Immature natural killer cell (primary cell): Measurements from ENCODE around the gene CNTD1. TPM values are rescaled to one million over a fixed set of nuclear protein-coding genes. Genes with fewer than 3 reads are reported as not detected.
"Not testable (repeated sequence)": the region's sequence is repeated elsewhere in the genome, so short reads cannot be mapped to it uniquely, and the experiment has no call there.

Source experiments
- DNase-seq, 3 donors: peaks; one replicate each; pipeline ENCODE4 v3.0.0; 2022; ENCODE audit warnings: mixed read lengths in 1 of 3
- H3K27ac Mint-ChIP-seq, 6 donors: one replicate each; pipeline ENCODE4 v1.8.0; 2020; ENCODE audit warnings: mixed read lengths in 6 of 6, mild to moderate bottlenecking in 5 of 6, inconsistent platforms in 4 of 6, moderate library complexity in 3 of 6
- H3K27me3 Mint-ChIP-seq, 3 donors: one replicate each; pipeline ENCODE4 v1.8.0; 2020 to 2021; ENCODE audit warnings: low read depth in 3 of 3, mild to moderate bottlenecking in 3 of 3, mixed read lengths in 3 of 3, moderate library complexity in 3 of 3, inconsistent platforms in 1 of 3
- H3K36me3 Mint-ChIP-seq, 3 donors: one replicate each; pipeline ENCODE4 v1.8.0; 2020; ENCODE audit warnings: mixed read lengths in 3 of 3, inconsistent platforms in 2 of 3, mild to moderate bottlenecking in 2 of 3
- H3K4me1 Mint-ChIP-seq, 2 donors: one replicate each; pipeline ENCODE4 v1.8.0; 2020; ENCODE audit warnings: inconsistent platforms in 2 of 2, mild to moderate bottlenecking in 2 of 2, mixed read lengths in 2 of 2, moderate library complexity in 1 of 2
- H3K4me3 Mint-ChIP-seq, 5 donors: one replicate each; pipeline ENCODE4 v1.8.0; 2020; ENCODE audit warnings: mild to moderate bottlenecking in 5 of 5, mixed read lengths in 5 of 5, inconsistent platforms in 3 of 5, moderate library complexity in 3 of 5
- H3K9me3 Mint-ChIP-seq, 6 donors: one replicate each; pipeline ENCODE4 v1.8.0; 2020; ENCODE audit warnings: mild to moderate bottlenecking in 6 of 6, mixed read lengths in 6 of 6, inconsistent platforms in 4 of 6, moderate library complexity in 3 of 6
- polyA plus RNA-seq, 3 donors: library from polyadenylated mRNA; unstranded; fragments of 300-500 nt; fragmentation: Illumina TruSeq; gene quantifications; one replicate each; pipeline ENCODE4 v1.2.3, GENCODE V29; 2021

CNTD1 gene
- polyA plus RNA-seq, 3 donors from 2014 or later: 0.10 to 0.40 TPM; not detected in 1

DNA sequence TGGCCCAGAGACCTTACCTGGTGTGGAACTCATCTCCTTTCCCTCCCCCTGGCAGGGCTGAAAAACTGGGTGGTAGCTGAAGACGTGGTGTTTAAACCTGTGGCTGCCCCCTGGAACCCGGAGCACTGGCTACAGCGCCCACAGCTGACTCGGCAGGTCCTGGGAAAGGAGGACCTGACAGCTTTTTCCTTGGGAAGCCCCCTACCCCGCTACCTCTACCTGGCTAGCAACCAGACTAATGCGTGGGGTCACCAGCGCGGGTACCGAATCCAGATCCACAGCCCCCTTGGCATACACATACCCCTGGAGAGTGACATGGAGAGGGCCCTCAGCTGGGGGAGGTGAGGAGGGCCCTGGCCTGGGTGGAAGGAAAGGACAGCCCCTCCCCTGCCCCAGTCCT lies 50.4 kb downstream of the CNTD1 start:
- DNase-seq: no peak
- H3K9me3 Mint-ChIP-seq: no peaks in the 10 kb centered on the region
- H3K27ac Mint-ChIP-seq: no peak overlapping the region
- peaks cover 0 to 5% (median 1%) of the 10 kb centered on the region in 3 donors for H3K27me3 Mint-ChIP-seq
- H3K36me3 Mint-ChIP-seq: peaks cover 0 to 5% (median 0%) of the 10 kb centered on the region in 3 donors
- peaks cover 8 to 22% of the 10 kb centered on the region in 2 donors for H3K4me1 Mint-ChIP-seq
- H3K4me3 Mint-ChIP-seq: no peak overlapping the region

DNA sequence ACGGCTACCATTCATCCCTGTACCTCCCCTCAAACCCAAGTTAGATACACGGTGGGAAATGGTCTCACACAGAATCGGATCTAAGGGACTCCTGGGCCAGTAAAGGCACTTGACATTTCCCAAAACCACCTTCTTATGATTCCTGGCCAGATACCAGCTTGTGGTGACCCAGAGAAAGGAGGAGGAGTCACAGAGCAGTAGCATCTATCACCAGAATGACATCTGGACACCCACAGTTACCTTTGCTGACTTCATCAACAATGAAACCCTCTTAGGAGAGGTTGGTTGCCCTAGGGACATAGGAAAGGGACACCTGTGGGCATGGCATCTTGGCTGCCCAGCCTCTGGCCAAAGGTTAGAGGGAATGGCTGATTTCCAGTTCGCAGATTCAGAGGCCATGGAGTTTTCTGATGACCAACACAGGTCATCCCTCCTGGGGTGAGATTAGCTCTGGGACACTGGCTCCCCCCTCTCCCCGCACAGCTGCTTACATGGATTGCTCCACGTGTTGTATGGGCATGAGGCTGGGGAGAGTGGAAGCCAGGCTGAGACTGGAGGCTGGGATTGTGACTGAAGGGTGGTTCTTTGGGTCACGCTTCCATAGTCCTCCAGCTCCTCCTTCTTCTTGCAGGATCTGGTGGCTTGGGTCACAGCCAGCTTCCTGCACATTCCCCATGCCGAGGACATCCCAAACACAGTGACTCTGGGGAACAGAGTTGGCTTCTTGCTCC lies 51.0 kb downstream of the CNTD1 start:
- Mint-ChIP-seq H3K4me3 (no peak overlapping the region), H3K27ac (no peak overlapping the region), H3K27me3 (peaks cover 0 to 5% (median 1%) of the 10 kb centered on the region in 3 donors), H3K9me3 (no peaks in the 10 kb centered on the region), H3K4me1 (peaks cover 8 to 22% of the 10 kb centered on the region in 2 donors), H3K36me3 (no peaks in the 10 kb centered on the region)
- DNase-seq: no peak

DNA sequence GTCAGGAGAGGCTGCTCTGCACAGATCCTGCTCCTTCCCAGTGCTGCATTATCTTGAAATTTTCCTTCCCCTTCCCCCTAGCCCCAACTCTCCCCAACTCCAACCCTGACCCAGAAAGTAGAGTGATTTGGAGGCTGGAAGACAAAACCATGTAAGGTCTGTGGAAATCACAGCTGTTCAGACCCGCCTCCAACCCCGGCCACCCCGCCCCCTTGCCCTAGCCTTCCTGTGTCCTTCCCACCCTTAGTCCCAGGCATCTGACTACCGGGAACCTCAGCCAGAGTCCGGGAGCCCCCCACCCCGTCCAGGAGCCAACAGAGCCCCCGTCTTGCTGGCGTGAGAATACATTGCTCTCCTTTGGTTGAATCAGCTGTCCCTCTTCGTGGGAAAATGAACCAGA lies 52.3 kb downstream of the CNTD1 start, which contains the start of gene AOC3:
Gene AOC3, plus strand, starts transcription at position 246 of the 400 bp plus-strand sequence. Its CDS starts 145 bp downstream, at position 391.
- H3K27ac Mint-ChIP-seq: peak within 1 kb of the TSS in 2 of 6 donors; percentile 16 to 47
- H3K9me3 Mint-ChIP-seq: no peaks in the 10 kb centered on the region
- no peak within 1 kb of the TSS for H3K4me3 Mint-ChIP-seq
- no peaks in the 10 kb centered on the region for H3K36me3 Mint-ChIP-seq
- peaks cover 4 to 15% of the 10 kb centered on the region in 2 donors for H3K4me1 Mint-ChIP-seq
- no peak for DNase-seq
- peaks cover 0 to 5% (median 1%) of the 10 kb centered on the region in 3 donors for H3K27me3 Mint-ChIP-seq

DNA sequence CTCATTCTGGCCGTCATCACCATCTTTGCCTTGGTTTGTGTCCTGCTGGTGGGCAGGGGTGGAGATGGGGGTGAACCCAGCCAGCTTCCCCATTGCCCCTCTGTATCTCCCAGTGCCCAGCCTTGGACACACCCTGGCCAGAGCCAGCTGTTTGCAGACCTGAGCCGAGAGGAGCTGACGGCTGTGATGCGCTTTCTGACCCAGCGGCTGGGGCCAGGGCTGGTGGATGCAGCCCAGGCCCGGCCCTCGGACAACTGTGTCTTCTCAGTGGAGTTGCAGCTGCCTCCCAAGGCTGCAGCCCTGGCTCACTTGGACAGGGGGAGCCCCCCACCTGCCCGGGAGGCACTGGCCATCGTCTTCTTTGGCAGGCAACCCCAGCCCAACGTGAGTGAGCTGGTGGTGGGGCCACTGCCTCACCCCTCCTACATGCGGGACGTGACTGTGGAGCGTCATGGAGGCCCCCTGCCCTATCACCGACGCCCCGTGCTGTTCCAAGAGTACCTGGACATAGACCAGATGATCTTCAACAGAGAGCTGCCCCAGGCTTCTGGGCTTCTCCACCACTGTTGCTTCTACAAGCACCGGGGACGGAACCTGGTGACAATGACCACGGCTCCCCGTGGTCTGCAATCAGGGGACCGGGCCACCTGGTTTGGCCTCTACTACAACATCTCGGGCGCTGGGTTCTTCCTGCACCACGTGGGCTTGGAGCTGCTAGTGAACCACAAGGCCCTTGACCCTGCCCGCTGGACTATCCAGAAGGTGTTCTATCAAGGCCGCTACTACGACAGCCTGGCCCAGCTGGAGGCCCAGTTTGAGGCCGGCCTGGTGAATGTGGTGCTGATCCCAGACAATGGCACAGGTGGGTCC lies 52.9 kb downstream of the CNTD1 start:
- DNase-seq, H3K27ac Mint-ChIP-seq, H3K27me3 Mint-ChIP-seq, H3K4me1 Mint-ChIP-seq, H3K4me3 Mint-ChIP-seq, H3K9me3 Mint-ChIP-seq, H3K36me3 Mint-ChIP-seq: not testable (repeated sequence)

DNA sequence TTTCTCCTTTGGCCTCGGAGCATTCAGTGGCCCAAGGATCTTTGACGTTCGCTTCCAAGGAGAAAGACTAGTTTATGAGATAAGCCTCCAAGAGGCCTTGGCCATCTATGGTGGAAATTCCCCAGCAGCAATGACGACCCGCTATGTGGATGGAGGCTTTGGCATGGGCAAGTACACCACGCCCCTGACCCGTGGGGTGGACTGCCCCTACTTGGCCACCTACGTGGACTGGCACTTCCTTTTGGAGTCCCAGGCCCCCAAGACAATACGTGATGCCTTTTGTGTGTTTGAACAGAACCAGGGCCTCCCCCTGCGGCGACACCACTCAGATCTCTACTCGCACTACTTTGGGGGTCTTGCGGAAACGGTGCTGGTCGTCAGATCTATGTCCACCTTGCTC lies 53.7 kb downstream of the CNTD1 start:
- DNase-seq: no peak
- H3K27me3 Mint-ChIP-seq: peaks cover 0 to 5% (median 1%) of the 10 kb centered on the region in 3 donors
- no peaks in the 10 kb centered on the region for H3K36me3 Mint-ChIP-seq
- H3K4me1 Mint-ChIP-seq: peaks cover 0 to under 1% of the 10 kb centered on the region in 2 donors
- no peak overlapping the region for H3K4me3 Mint-ChIP-seq
- no peaks in the 10 kb centered on the region for H3K9me3 Mint-ChIP-seq
- no peak overlapping the region for H3K27ac Mint-ChIP-seq

DNA sequence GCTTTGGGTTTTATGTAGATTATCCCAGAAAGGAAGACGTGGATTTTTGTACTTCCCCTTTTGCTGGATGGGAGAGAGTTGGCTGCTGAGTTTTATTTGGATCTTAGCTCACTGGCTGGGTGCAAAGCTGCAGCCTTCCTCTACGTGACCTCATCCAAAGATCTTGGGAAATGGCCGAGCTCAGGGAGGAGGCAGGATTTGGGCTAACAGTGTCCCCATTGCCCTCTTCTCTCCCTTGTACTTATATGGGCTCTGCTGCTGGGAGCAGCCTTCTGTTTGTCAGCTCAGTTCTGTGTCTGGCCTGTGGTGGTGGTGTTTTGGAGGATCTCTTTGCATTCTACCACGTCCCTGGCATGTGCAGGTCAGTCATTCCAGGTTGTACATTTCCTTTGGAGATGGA lies 54.3 kb downstream of the CNTD1 start:
- no peaks in the 10 kb centered on the region for H3K4me1 Mint-ChIP-seq
- H3K9me3 Mint-ChIP-seq: no peaks in the 10 kb centered on the region
- no peak overlapping the region for H3K4me3 Mint-ChIP-seq
- no peak overlapping the region for H3K27ac Mint-ChIP-seq
- peaks cover 0 to 5% (median 1%) of the 10 kb centered on the region in 3 donors for H3K27me3 Mint-ChIP-seq
- no peaks in the 10 kb centered on the region for H3K36me3 Mint-ChIP-seq
- DNase-seq: no peak

DNA sequence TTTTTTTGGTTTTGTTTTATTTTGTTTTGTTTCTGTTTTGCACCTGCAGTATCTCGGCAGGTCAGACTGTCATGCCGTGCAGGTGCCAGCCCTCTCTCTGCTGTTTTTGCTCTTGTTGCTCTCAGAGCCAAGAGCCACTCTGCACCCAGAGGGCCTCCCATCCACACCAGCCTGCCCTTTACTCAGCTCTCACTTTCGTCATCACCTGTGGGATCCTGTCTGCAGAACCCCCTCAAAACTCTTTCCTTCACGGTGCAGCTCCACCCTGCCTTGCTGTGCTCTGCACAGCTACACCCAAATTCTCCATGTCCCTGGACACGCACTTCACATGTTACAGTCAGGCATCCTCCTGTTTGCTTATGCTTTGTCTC lies 54.9 kb downstream of the CNTD1 start:
- Mint-ChIP-seq H3K9me3 (no peaks in the 10 kb centered on the region), H3K4me3 (no peak overlapping the region), H3K27ac (peak overlapping the region in 1 of 6 donors; percentile 51), H3K4me1 (no peaks in the 10 kb centered on the region), H3K27me3 (peaks cover 0 to 5% (median 1%) of the 10 kb centered on the region in 3 donors), H3K36me3 (no peaks in the 10 kb centered on the region)
- no peak for DNase-seq

DNA sequence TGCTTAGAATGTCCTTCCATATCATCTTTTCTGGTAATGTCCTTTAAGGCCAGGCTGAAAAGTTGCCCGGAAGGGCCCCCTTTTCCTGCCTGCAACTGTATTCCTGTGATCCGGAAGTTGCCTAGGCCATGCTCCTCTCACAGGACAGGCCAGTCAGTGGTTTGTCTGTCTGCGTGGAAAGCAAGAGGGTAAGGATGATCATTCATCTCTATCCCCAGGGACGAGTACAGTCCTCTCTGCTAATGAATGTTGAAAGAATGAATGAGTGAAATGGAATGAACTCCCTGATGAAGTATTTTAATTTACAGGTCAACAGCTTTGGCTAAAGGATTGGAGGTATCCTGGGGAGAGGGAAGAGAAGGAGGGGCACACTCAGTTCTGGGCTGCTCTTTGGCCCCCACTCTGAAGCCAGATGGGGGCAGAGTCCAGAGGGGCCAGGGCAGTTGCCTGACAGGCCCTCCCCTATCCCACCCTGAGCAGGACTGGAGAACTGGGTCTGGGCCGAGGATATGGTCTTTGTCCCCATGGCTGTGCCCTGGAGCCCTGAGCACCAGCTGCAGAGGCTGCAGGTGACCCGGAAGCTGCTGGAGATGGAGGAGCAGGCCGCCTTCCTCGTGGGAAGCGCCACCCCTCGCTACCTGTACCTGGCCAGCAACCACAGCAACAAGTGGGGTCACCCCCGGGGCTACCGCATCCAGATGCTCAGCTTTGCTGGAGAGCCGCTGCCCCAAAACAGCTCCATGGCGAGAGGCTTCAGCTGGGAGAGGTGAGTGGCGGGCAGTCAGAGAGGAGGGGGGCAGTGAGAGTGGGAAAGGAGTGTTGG lies 55.5 kb downstream of the CNTD1 start:
- Mint-ChIP-seq H3K4me1 (no peaks in the 10 kb centered on the region), H3K27me3 (peaks cover 0 to 5% (median 1%) of the 10 kb centered on the region in 3 donors), H3K9me3 (no peaks in the 10 kb centered on the region), H3K36me3 (no peaks in the 10 kb centered on the region), H3K27ac (peak overlapping the region in 1 of 6 donors; percentile 51), H3K4me3 (no peak overlapping the region)
- DNase-seq: no peak

DNA sequence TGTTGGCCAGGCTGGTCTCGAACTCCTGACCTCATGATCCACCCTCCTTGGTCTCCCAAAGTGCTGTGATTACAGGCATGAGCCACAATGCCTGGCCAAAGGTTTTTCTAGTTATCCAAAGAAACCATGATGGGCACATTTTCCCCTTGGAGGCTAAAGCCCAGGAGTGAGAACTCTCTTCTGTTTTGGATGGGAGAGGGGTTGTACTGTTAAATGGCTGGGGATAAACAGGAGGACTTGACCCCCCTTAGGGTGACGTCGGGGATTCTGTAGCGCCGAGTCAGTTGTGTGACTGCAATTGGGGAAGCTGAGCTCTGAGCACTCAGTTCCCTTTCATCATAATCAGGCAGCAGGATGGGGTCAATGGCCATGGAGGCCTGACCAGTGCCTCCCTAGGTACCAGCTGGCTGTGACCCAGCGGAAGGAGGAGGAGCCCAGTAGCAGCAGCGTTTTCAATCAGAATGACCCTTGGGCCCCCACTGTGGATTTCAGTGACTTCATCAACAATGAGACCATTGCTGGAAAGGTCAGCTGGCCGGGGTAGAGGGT lies 56.5 kb downstream of the CNTD1 start:
- Mint-ChIP-seq H3K36me3 (no peaks in the 10 kb centered on the region), H3K27ac (no peak overlapping the region), H3K9me3 (peaks cover 0 to under 1% (median 0%) of the 10 kb centered on the region in 6 donors), H3K27me3 (peaks cover 0 to 5% (median 1%) of the 10 kb centered on the region in 3 donors), H3K4me3 (no peak overlapping the region), H3K4me1 (no peaks in the 10 kb centered on the region)
- no peak for DNase-seq

DNA sequence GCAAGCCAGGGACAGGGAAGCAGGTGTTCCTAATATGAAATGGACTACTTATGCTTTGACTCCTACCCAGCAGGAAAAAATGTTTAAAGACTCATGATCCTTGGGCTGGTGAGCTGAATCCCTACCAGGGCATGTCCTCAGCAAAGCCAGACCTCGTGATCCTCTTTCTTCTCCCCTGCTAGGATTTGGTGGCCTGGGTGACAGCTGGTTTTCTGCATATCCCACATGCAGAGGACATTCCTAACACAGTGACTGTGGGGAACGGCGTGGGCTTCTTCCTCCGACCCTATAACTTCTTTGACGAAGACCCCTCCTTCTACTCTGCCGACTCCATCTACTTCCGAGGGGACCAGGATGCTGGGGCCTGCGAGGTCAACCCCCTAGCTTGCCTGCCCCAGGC lies 57.4 kb downstream of the CNTD1 start:
- not testable (repeated sequence) for H3K36me3 Mint-ChIP-seq, H3K27me3 Mint-ChIP-seq, H3K4me1 Mint-ChIP-seq, H3K4me3 Mint-ChIP-seq, H3K9me3 Mint-ChIP-seq, DNase-seq, H3K27ac Mint-ChIP-seq

DNA sequence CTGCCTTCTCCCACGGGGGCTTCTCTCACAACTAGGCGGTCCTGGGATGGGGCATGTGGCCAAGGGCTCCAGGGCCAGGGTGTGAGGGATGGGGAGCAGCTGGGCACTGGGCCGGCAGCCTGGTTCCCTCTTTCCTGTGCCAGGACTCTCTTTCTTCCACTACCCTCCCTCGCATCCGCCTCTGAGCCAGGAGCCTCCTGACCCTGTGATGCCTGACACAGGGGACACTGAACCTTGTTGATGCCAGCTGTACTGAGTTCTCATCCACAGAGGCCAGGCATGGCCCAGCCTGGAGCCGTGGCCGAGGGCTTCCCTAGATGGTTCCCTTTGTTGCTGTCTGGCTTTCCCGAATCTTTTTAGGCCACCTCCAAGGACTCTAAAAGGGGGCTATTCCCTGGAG lies 57.9 kb downstream of the CNTD1 start:
- H3K4me1 Mint-ChIP-seq, H3K27me3 Mint-ChIP-seq, DNase-seq, H3K36me3 Mint-ChIP-seq, H3K27ac Mint-ChIP-seq, H3K4me3 Mint-ChIP-seq, H3K9me3 Mint-ChIP-seq: not testable (repeated sequence)

DNA sequence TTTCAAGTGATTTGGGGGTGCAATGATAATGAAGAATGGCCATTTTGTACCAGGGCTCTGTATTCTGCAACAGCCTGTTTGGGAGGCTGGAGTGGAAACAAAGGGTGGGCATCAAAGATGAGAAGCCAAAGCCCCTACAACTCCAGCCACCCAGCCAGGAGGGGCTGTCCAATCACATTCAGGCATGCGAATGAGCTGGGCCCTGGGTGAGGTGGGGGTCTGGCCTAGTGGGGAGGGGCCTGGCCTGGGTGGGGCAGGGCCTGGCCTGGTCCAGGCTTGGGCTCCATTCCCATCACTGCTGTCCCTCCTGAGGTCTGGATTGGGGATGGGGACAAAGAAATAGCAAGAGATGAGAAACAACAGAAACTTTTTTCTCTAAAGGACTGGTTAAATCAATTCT lies 58.7 kb downstream of the CNTD1 start:
- peaks cover 3 to 7% (median 5%) of the 10 kb centered on the region in 3 donors for H3K27me3 Mint-ChIP-seq
- H3K9me3 Mint-ChIP-seq: peaks cover 0 to 1% (median 0%) of the 10 kb centered on the region in 6 donors
- H3K36me3 Mint-ChIP-seq: no peaks in the 10 kb centered on the region
- H3K27ac Mint-ChIP-seq: no peak overlapping the region
- DNase-seq: no peak
- H3K4me3 Mint-ChIP-seq: no peak overlapping the region
- no peaks in the 10 kb centered on the region for H3K4me1 Mint-ChIP-seq
